Activated CD8-positive, alpha-beta memory T cell treated with anti-CD3 and anti-CD28 coated beads, Interleukin-2, amount 50 U/mL, for 48 hours (primary cell): Measurements from ENCODE around the gene KANK4.
"Not testable (repeated sequence)": the region's sequence is repeated elsewhere in the genome, so short reads cannot be mapped to it uniquely, and the experiment has no call there.

Experiments used
- DNase-seq: peaks from one replicate; pipeline ENCODE4 v3.0.0-alpha.2; 2020

The KANK4 gene

GRCh38 chr1:62234688-62235087 lies 84.5 kb downstream of the KANK4 start:
- no peak for DNase-seq

- DNase-seq: no peak
These were observed 85.2 kb downstream of the KANK4 start for GRCh38 chr1:62233926-62234450.

GRCh38 chr1:62232871-62233278 lies 86.4 kb downstream of the KANK4 start:
- DNase-seq: no peak

GRCh38 chr1:62230718-62231117 lies 88.5 kb downstream of the KANK4 start:
- no peak for DNase-seq

GRCh38 chr1:62229932-62230331 lies 89.3 kb downstream of the KANK4 start:
- no peak for DNase-seq

GRCh38 chr1:62229468-62229867 lies 89.8 kb downstream of the KANK4 start:
- DNase-seq: no peak

GRCh38 chr1:62228883-62229187 lies 90.4 kb downstream of the KANK4 start:
- DNase-seq: no peak

- no peak for DNase-seq
These were observed 90.9 kb downstream of the KANK4 start for GRCh38 chr1:62228136-62228882.

GRCh38 chr1:62227496-62227895 lies 91.7 kb downstream of the KANK4 start:
- no peak for DNase-seq

GRCh38 chr1:62224182-62224581 lies 95.1 kb downstream of the KANK4 start:
- no peak for DNase-seq

GRCh38 chr1:62222321-62222720 lies 96.9 kb downstream of the KANK4 start:
- no peak for DNase-seq

- no peak for DNase-seq
These were observed 98.1 kb downstream of the KANK4 start for GRCh38 chr1:62221171-62221570.

GRCh38 chr1:62220456-62220855 lies 98.8 kb downstream of the KANK4 start:
- not testable (repeated sequence) for DNase-seq

- no peak for DNase-seq
These were observed 100.6 kb downstream of the KANK4 start for GRCh38 chr1:62218604-62219003.

- no peak for DNase-seq
These were observed 105.9 kb downstream of the KANK4 start for GRCh38 chr1:62213075-62213914.

- no peak for DNase-seq
These were observed 106.8 kb downstream of the KANK4 start for GRCh38 chr1:62212411-62212810.

- DNase-seq: no peak
These were observed 108.3 kb downstream of the KANK4 start for GRCh38 chr1:62210960-62211359.

- DNase-seq: no peak
These were observed 109.2 kb downstream of the KANK4 start for GRCh38 chr1:62209931-62210595.

- DNase-seq: no peak
These were observed 110.3 kb downstream of the KANK4 start for GRCh38 chr1:62208970-62209369.

- no peak for DNase-seq
These were observed 111.1 kb downstream of the KANK4 start for GRCh38 chr1:62208087-62208486.

- no peak for DNase-seq
These were observed 112.0 kb downstream of the KANK4 start for GRCh38 chr1:62207187-62207586.

- no peak for DNase-seq
These were observed 120.5 kb downstream of the KANK4 start for GRCh38 chr1:62198781-62199125.

- DNase-seq: no peak
These were observed 121.0 kb downstream of the KANK4 start for GRCh38 chr1:62198069-62198780.
